Measurements from ENCODE around the gene PTPA. TPM values are rescaled to one million over a fixed set of nuclear protein-coding genes. Genes with fewer than 3 reads are reported as not detected.

Gene PTPA
- total RNA-seq, 1 donor from 2014 or later: 66.8 TPM

DNA sequence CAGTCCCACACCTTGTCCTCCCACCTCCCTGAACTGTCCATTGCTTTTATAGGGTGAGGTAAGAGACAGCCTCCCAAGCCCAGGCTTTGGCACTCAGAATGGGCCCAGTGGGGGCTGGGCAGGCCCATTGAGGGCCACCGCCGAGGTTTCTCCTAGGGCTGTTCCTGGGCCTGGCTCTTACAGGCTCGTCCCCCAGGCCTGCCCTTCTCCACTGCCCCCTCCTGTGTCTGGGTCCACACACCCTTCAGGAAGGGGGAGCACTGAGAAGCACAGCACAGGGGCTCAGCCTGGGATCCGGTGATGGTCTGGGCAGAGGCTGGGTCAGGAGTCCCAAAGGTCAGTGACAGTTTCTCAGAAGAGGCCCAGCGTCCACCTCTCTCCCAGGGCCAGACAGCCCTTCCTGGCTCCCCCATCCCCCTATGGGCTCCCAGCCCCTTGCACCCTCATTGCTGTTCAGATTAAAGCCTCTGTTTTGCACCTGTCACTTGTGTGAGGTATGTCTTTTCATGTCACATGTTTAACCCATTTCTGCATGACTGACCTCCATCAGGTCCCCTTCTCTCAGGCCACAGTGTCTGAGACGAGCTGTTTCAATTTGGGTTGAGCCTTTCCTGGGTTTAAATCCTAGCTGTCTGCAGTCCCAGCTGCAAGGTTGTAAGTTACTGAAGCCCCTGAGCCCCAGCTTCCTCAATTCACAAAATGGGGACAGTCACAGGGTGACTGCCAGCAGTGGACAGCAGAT is 37.4 kb downstream of the PTPA start:
- H3K27me3 ChIP-seq (ENCODE audit: control insufficient read depth in 3 of 3, insufficient read depth in 3 of 3, low read length in 3 of 3): no peaks in the 10 kb centered on the region
- H3K36me3 ChIP-seq (ENCODE audit: control insufficient read depth in 3 of 3, insufficient read depth in 3 of 3, low read length in 3 of 3): peaks cover 27 to 34% (median 31%) of the 10 kb centered on the region in 3 donors
- H3K4me1 ChIP-seq (ENCODE audit: control insufficient read depth in 3 of 3, insufficient read depth in 3 of 3, low read length in 3 of 3): peaks cover 36 to 45% (median 41%) of the 10 kb centered on the region in 3 donors
- no peaks in the 10 kb centered on the region for H3K9me3 ChIP-seq (ENCODE audit: control insufficient read depth in 3 of 3, low read length in 3 of 3)
- H3K27ac ChIP-seq (ENCODE audit: low read depth, low read length): no peak overlapping the region
- H3K9ac ChIP-seq (ENCODE audit: low read depth in 1 of 3, low read length in 3 of 3): peak overlapping the region in 1 of 3 donors; percentile 33
- no peak overlapping the region for H3K4me3 ChIP-seq (ENCODE audit: low read length in 3 of 3)

DNA sequence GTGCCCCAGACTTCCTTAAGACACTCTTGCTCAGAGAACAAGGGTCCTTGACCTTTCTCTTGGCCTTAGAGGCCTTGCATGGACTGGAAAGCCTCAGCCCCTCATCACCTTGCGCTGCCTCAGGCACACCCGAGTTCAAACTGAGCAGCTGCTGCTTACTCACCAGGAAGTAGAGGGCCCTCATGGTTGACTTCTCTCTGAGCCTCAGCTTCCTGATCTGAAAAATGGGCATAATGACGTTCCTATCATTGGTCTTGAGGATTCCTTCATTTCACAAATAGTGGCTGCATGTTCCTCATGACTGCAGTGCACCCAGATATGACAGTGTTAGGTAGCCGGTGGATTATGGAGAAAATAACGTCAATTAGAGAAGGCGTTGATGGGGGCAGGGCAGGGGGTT is 38.2 kb downstream of the PTPA start:
- H3K4me1 ChIP-seq (ENCODE audit: control insufficient read depth in 3 of 3, insufficient read depth in 3 of 3, low read length in 3 of 3): peaks cover 30 to 38% (median 34%) of the 10 kb centered on the region in 3 donors
- no peak overlapping the region for H3K27ac ChIP-seq (ENCODE audit: low read depth, low read length)
- no peak overlapping the region for H3K4me3 ChIP-seq (ENCODE audit: low read length in 3 of 3)
- peaks cover 23 to 28% (median 25%) of the 10 kb centered on the region in 3 donors for H3K36me3 ChIP-seq (ENCODE audit: control insufficient read depth in 3 of 3, insufficient read depth in 3 of 3, low read length in 3 of 3)
- H3K9me3 ChIP-seq (ENCODE audit: control insufficient read depth in 3 of 3, low read length in 3 of 3): no peaks in the 10 kb centered on the region
- no peaks in the 10 kb centered on the region for H3K27me3 ChIP-seq (ENCODE audit: control insufficient read depth in 3 of 3, insufficient read depth in 3 of 3, low read length in 3 of 3)
- peak overlapping the region in 1 of 3 donors; percentile 10 for H3K9ac ChIP-seq (ENCODE audit: low read depth in 1 of 3, low read length in 3 of 3)

DNA sequence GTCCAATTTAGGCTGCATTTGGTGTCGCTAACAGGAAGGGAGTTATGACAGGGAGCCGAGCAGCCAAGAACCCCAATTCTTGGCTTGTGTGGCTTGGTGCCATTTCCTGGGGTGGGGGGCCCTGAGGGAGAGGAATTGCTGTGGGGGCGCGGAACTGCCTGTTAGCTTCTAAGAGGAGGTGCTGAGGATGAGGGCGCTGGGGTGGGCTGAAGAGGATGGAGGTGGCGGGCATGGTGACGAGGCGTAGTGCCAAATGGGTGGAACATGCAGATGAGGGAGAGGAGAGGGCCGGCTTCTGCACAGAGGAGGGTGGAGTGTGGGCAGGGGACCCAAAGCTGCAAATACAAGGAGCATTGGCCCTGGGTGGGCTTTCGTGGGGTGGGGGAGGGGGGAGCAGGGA is 38.9 kb downstream of the PTPA start:
- H3K36me3 ChIP-seq (ENCODE audit: control insufficient read depth in 3 of 3, insufficient read depth in 3 of 3, low read length in 3 of 3): peaks cover 23 to 28% (median 27%) of the 10 kb centered on the region in 3 donors
- H3K27ac ChIP-seq (ENCODE audit: low read depth, low read length): no peak overlapping the region
- H3K4me3 ChIP-seq (ENCODE audit: low read length in 3 of 3): no peak overlapping the region
- no peaks in the 10 kb centered on the region for H3K9me3 ChIP-seq (ENCODE audit: control insufficient read depth in 3 of 3, low read length in 3 of 3)
- peak overlapping the region in 1 of 3 donors; percentile 33 for H3K9ac ChIP-seq (ENCODE audit: low read depth in 1 of 3, low read length in 3 of 3)
- no peaks in the 10 kb centered on the region for H3K27me3 ChIP-seq (ENCODE audit: control insufficient read depth in 3 of 3, insufficient read depth in 3 of 3, low read length in 3 of 3)
- peaks cover 26 to 32% (median 29%) of the 10 kb centered on the region in 3 donors for H3K4me1 ChIP-seq (ENCODE audit: control insufficient read depth in 3 of 3, insufficient read depth in 3 of 3, low read length in 3 of 3)

DNA sequence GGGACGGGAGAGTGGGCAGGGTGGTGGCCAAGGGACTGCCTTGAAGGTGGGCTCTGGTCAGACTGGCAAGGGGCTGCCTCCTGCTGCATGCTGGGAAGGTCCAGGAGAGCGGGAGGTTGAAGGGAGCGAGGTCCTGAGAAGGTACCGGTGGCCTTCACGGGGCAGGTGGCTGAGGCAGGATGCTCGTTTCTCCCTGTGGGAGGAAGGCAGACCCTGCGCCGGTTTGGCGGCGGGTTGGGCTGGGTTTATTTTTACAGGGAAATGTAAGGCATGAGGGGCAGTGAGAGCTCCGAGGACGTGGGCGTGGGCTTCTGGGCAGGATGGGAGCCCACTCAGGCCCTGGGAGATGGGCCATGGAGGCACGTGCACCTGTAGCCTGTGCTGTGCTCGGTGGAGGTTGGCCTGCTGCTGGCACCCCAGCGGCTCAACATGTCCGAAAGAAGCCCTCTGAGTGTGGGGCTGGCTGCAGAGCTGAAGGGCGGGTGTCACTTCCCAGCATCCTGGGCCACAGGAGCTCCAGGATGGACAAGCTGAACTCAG is 39.5 kb downstream of the PTPA start:
- Histone ChIP-seq H3K4me1 (ENCODE audit: control insufficient read depth in 3 of 3, insufficient read depth in 3 of 3, low read length in 3 of 3) (peaks cover 20 to 26% (median 23%) of the 10 kb centered on the region in 3 donors), H3K9ac (ENCODE audit: low read depth in 1 of 3, low read length in 3 of 3) (no peak overlapping the region), H3K4me3 (ENCODE audit: low read length in 3 of 3) (no peak overlapping the region), H3K27me3 (ENCODE audit: control insufficient read depth in 3 of 3, insufficient read depth in 3 of 3, low read length in 3 of 3) (no peaks in the 10 kb centered on the region), H3K9me3 (ENCODE audit: control insufficient read depth in 3 of 3, low read length in 3 of 3) (no peaks in the 10 kb centered on the region), H3K36me3 (ENCODE audit: control insufficient read depth in 3 of 3, insufficient read depth in 3 of 3, low read length in 3 of 3) (peaks cover 22 to 32% (median 28%) of the 10 kb centered on the region in 3 donors), H3K27ac (ENCODE audit: low read depth, low read length) (no peak overlapping the region)

DNA sequence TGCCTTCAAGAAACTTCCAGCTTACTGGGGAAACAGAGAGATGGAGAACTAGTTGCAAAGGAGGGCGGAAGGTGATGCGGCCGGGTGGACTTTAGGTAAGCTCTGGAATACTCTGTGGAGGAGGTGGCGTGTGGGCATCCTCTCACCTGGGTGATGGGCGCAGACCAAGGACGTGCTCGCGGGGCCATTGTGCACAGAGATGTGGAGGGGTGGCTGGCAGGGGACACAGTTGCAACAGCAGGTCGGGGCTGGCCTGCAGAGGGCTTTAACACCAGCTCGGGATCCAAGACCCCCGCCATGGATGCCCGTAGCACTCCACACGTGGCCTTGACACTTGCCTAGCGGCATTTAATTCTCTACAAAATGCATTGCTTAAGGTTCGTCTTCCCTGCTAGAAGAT is 40.3 kb downstream of the PTPA start:
- Histone ChIP-seq H3K27ac (ENCODE audit: low read depth, low read length) (no peak overlapping the region), H3K4me3 (ENCODE audit: low read length in 3 of 3) (no peak overlapping the region), H3K27me3 (ENCODE audit: control insufficient read depth in 3 of 3, insufficient read depth in 3 of 3, low read length in 3 of 3) (no peaks in the 10 kb centered on the region), H3K9me3 (ENCODE audit: control insufficient read depth in 3 of 3, low read length in 3 of 3) (no peaks in the 10 kb centered on the region), H3K4me1 (ENCODE audit: control insufficient read depth in 3 of 3, insufficient read depth in 3 of 3, low read length in 3 of 3) (peaks cover 13 to 19% (median 16%) of the 10 kb centered on the region in 3 donors), H3K36me3 (ENCODE audit: control insufficient read depth in 3 of 3, insufficient read depth in 3 of 3, low read length in 3 of 3) (peaks cover 21 to 32% (median 23%) of the 10 kb centered on the region in 3 donors), H3K9ac (ENCODE audit: low read depth in 1 of 3, low read length in 3 of 3) (no peak overlapping the region)

DNA sequence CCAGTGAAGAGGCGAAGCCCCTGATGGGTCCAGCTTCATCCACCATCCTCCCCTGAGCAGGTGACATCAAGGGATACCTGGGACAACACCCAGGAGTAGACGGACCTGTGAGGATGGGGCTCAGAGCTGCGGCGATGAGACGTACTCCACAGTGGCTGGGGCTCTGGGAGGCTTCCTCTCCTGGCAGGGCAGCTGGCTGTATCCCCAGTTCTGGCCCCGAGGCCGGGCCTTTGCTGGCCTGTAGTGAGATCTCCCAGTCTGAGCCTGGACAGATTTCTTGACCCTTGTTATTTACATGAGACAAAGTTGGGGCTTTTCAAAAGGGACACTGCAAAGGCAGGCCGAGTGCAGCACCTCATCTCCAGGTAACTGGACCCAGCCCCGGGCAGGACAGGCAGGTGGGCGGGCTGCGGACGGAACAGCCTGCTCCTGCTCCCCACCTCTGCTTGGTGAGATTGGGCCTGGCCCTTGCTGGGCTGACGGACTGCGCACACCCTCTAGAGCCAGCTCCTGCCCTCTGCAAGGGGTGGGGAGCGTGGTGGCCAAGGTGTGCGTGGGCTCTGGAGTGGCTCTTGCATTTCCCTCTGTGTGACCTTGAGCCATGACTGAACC is 43.8 kb downstream of the PTPA start:
- Histone ChIP-seq H3K27ac (ENCODE audit: low read depth, low read length) (no peak overlapping the region), H3K36me3 (ENCODE audit: control insufficient read depth in 3 of 3, insufficient read depth in 3 of 3, low read length in 3 of 3) (peaks cover 2 to 21% (median 5%) of the 10 kb centered on the region in 3 donors), H3K4me1 (ENCODE audit: control insufficient read depth in 3 of 3, insufficient read depth in 3 of 3, low read length in 3 of 3) (no peaks in the 10 kb centered on the region), H3K4me3 (ENCODE audit: low read length in 3 of 3) (no peak overlapping the region), H3K9ac (ENCODE audit: low read depth in 1 of 3, low read length in 3 of 3) (no peak overlapping the region), H3K27me3 (ENCODE audit: control insufficient read depth in 3 of 3, insufficient read depth in 3 of 3, low read length in 3 of 3) (no peaks in the 10 kb centered on the region), H3K9me3 (ENCODE audit: control insufficient read depth in 3 of 3, low read length in 3 of 3) (no peaks in the 10 kb centered on the region)

DNA sequence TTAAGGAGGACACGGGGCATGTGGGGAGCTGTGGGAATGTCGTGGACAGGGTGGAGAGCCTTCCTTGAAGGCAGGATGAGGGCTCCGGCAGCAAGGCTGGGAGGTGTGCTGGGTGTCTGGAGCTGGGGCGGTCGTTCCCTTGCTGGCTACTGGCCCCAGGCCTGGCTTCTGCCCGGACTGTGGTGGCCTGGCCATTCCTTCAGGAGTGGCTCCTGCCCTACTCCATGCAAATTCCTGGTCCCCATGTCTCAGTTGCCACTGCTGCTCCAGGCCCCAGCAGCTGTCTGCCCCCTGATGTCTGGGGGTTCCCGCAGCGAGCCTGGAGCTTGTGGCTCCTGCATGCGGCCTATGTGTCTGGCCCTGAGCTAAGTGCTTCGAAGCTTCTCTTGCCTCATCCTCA is 44.9 kb downstream of the PTPA start:
- H3K27me3 ChIP-seq (ENCODE audit: control insufficient read depth in 3 of 3, insufficient read depth in 3 of 3, low read length in 3 of 3): no peaks in the 10 kb centered on the region
- no peaks in the 10 kb centered on the region for H3K4me1 ChIP-seq (ENCODE audit: control insufficient read depth in 3 of 3, insufficient read depth in 3 of 3, low read length in 3 of 3)
- H3K9ac ChIP-seq (ENCODE audit: low read depth in 1 of 3, low read length in 3 of 3): no peak overlapping the region
- no peaks in the 10 kb centered on the region for H3K9me3 ChIP-seq (ENCODE audit: control insufficient read depth in 3 of 3, low read length in 3 of 3)
- peaks cover 0 to 21% (median 5%) of the 10 kb centered on the region in 3 donors for H3K36me3 ChIP-seq (ENCODE audit: control insufficient read depth in 3 of 3, insufficient read depth in 3 of 3, low read length in 3 of 3)
- no peak overlapping the region for H3K27ac ChIP-seq (ENCODE audit: low read depth, low read length)
- H3K4me3 ChIP-seq (ENCODE audit: low read length in 3 of 3): no peak overlapping the region

DNA sequence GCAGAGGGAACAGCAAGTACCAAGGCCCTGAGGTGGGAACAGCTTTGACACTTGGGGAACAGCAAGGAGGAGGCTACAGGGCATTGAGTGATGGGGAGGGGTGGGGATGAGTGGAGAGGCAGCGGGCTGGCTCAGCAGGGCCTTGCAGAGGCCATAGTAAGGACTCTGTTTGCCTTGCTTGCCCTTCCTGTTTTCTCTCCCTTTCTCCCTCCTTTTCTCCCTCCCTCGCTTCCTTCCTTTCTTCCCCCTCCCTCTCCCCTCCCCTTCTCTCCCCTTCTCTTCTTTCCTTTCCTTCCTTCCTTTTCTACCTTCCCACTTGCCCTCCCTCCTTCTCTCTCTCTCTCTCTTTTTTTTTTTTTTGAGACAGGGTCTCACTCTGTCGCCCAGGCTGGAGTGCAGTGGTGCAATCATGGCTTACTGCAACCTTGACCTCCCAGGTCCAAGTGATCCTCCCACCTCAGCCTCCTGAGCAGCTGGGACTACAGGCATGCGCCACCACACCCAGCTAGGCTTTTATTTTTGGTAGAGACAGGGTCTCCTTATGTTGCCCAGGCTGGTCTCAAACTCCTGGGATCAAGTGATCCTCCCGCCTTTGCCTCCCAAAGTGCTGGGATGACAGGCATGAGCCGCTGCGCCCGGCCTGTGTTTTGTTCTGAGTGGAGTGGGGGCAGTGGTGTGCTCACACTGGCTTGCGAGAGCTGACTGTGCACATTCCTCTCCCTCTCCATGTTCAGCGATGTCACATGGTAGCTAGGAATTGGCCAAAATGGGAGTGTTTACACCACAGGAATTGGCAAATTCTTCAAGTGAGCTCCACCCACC is 49.7 kb downstream of the PTPA start:
- Histone ChIP-seq H3K27me3 (ENCODE audit: control insufficient read depth in 3 of 3, insufficient read depth in 3 of 3, low read length in 3 of 3) (no peaks in the 10 kb centered on the region), H3K4me3 (ENCODE audit: low read length in 3 of 3) (no peak overlapping the region), H3K9me3 (ENCODE audit: control insufficient read depth in 3 of 3, low read length in 3 of 3) (no peaks in the 10 kb centered on the region), H3K27ac (ENCODE audit: low read depth, low read length) (no peak overlapping the region), H3K36me3 (ENCODE audit: control insufficient read depth in 3 of 3, insufficient read depth in 3 of 3, low read length in 3 of 3) (no peaks in the 10 kb centered on the region), H3K4me1 (ENCODE audit: control insufficient read depth in 3 of 3, insufficient read depth in 3 of 3, low read length in 3 of 3) (peaks cover 13 to 17% (median 13%) of the 10 kb centered on the region in 3 donors), H3K9ac (ENCODE audit: low read depth in 1 of 3, low read length in 3 of 3) (no peak overlapping the region)

GRCh38 chr9:129161534-129161837 is 50.3 kb downstream of the PTPA start:
- Histone ChIP-seq H3K36me3 (ENCODE audit: control insufficient read depth in 3 of 3, insufficient read depth in 3 of 3, low read length in 3 of 3) (no peaks in the 10 kb centered on the region), H3K4me3 (ENCODE audit: low read length in 3 of 3) (no peak overlapping the region), H3K27me3 (ENCODE audit: control insufficient read depth in 3 of 3, insufficient read depth in 3 of 3, low read length in 3 of 3) (no peaks in the 10 kb centered on the region), H3K27ac (ENCODE audit: low read depth, low read length) (no peak overlapping the region), H3K9ac (ENCODE audit: low read depth in 1 of 3, low read length in 3 of 3) (no peak overlapping the region), H3K4me1 (ENCODE audit: control insufficient read depth in 3 of 3, insufficient read depth in 3 of 3, low read length in 3 of 3) (peaks cover 13 to 17% (median 13%) of the 10 kb centered on the region in 3 donors), H3K9me3 (ENCODE audit: control insufficient read depth in 3 of 3, low read length in 3 of 3) (no peaks in the 10 kb centered on the region)

Data from skeletal muscle tissue (tissue), 4 donors.